ENCODE results near the gene TNRC6C. TPM values are rescaled to one million over a fixed set of nuclear protein-coding genes. Genes with fewer than 3 reads are reported as not detected.

Gene TNRC6C, protein sequence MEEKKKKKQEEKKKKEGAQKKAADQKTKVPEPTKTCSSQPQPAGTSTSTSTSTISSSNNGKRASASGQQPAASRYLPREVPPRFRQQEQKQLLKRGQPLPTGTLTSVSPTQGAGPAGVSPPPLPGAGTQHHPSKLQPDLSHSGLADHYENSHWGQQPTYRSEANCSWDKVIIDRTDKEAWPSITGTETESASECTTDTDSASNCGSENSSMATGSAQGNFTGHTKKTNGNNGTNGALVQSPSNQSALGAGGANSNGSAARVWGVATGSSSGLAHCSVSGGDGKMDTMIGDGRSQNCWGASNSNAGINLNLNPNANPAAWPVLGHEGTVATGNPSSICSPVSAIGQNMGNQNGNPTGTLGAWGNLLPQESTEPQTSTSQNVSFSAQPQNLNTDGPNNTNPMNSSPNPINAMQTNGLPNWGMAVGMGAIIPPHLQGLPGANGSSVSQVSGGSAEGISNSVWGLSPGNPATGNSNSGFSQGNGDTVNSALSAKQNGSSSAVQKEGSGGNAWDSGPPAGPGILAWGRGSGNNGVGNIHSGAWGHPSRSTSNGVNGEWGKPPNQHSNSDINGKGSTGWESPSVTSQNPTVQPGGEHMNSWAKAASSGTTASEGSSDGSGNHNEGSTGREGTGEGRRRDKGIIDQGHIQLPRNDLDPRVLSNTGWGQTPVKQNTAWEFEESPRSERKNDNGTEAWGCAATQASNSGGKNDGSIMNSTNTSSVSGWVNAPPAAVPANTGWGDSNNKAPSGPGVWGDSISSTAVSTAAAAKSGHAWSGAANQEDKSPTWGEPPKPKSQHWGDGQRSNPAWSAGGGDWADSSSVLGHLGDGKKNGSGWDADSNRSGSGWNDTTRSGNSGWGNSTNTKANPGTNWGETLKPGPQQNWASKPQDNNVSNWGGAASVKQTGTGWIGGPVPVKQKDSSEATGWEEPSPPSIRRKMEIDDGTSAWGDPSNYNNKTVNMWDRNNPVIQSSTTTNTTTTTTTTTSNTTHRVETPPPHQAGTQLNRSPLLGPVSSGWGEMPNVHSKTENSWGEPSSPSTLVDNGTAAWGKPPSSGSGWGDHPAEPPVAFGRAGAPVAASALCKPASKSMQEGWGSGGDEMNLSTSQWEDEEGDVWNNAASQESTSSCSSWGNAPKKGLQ (N-terminal part only)
- polyA plus RNA-seq (2013, experiment 1 of 2), result 12.5 TPM
- polyA plus RNA-seq (2013, experiment 2 of 2), result 13.1 TPM

GRCh38 chr17:77957857-77958715 lies at the start of gene TNRC6C:
TNRC6C (plus strand) TSS chr17:77958703; CDS start chr17:78004207, 45,504 bp downstream.
- H3K36me3 ChIP-seq (replicated peaks in 1 of 2; ENCODE audit: control insufficient read depth in 2 of 2, insufficient read depth in 2 of 2, low read length in 2 of 2), result no peaks in the 10 kb centered on the region
- H3K4me2 ChIP-seq (ENCODE audit: insufficient read depth, low read length, poor library complexity, severe bottlenecking), result peak within 1 kb of the TSS; percentile 98
- H3K18ac ChIP-seq (ENCODE audit: low read length), result peak within 1 kb of the TSS; percentile 100
- peak within 1 kb of the TSS; percentile 14 for H2BK15ac ChIP-seq (ENCODE audit: low read length)
- peak within 1 kb of the TSS; percentile 73 for H2BK5ac ChIP-seq (ENCODE audit: low read length)
- H3K4me1 ChIP-seq (ENCODE audit: control insufficient read depth in 2 of 2, insufficient read depth in 1 of 2, low read depth in 1 of 2, low read length in 2 of 2), result peaks cover 9% of the 10 kb centered on the region in 2 donors
- no peak within 1 kb of the TSS for H4K8ac ChIP-seq (ENCODE audit: low read depth, low read length)
- peak; percentile 98 for DNase-seq (ENCODE audit: low spot score)
- H3K4me3 ChIP-seq (ENCODE audit: low read length in 2 of 2), result peak within 1 kb of the TSS; percentile 60 to 94
- H3K27ac ChIP-seq (replicated peaks; ENCODE audit: low read length), result no peak within 1 kb of the TSS
- H2BK12ac ChIP-seq (ENCODE audit: low read length), result no peak within 1 kb of the TSS
- no peak within 1 kb of the TSS for H4K91ac ChIP-seq (ENCODE audit: low read depth, low read length, poor library complexity)
- no peak within 1 kb of the TSS for H2BK120ac ChIP-seq (ENCODE audit: low read depth, low read length)
- H3K9ac ChIP-seq (ENCODE audit: low read depth, low read length, poor library complexity), result peak within 1 kb of the TSS; percentile 96
- no CpG with 5 or more reads among the region's 105 CpGs for WGBS, 2 donors (ENCODE audit: extremely low coverage in 2 of 2, insufficient read length in 2 of 2, insufficient replicate concordance in 1 of 2)
- H2AK5ac ChIP-seq (ENCODE audit: low read depth, low read length), result peak within 1 kb of the TSS; percentile 63
- no peak within 1 kb of the TSS for H3K4ac ChIP-seq (ENCODE audit: low read length)
- peaks cover 4 to 40% (median 14%) of the 10 kb centered on the region in 3 experiments for H3K27me3 ChIP-seq (ENCODE audit: control insufficient read depth in 3 of 3, insufficient read depth in 3 of 3, low read depth in 1 of 3, low read length in 3 of 3)
- H3K79me1 ChIP-seq (ENCODE audit: low read depth, low read length), result peaks cover 2% of the 10 kb centered on the region
- peak within 1 kb of the TSS; percentile 57 for H3K14ac ChIP-seq (ENCODE audit: low read length)
- H3K23ac ChIP-seq (ENCODE audit: low read depth, low read length, poor library complexity), result peak within 1 kb of the TSS; percentile 100
- peak within 1 kb of the TSS; percentile 93 for H2AFZ ChIP-seq (ENCODE audit: low read length)
- H3K9me3 ChIP-seq (replicated peaks in 1 of 2; ENCODE audit: control insufficient read depth in 2 of 2, insufficient read depth in 1 of 2, low read depth in 1 of 2, low read length in 2 of 2), result peaks cover 0 to 3% of the 10 kb centered on the region in 2 donors

DNA sequence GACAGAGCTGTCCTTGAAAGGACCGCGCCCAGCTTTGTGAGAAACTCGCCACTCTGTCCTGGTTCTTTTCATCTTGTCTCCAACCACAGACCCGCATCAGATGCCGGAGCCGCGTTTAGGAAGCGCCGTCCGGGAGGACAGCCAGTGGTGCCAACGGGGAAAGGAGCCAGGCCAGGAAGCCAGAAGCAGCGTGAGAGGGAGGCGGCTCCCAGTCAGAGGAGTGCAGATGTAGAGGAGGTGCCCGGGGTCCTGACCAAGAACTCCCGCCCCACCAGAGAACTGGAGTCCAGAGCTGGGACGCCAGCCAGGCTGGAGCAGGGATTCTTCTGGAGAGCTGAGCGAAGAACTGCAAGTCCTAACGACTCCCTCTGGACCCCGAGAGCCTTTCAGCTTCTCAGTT lies 49.3 kb upstream of the TNRC6C start:
- no peak overlapping the region for H3K27ac ChIP-seq (replicated peaks; ENCODE audit: low read length)
- peak overlapping the region; percentile 11 for H2AK5ac ChIP-seq (ENCODE audit: low read depth, low read length)
- no peaks in the 10 kb centered on the region for H3K9me3 ChIP-seq (replicated peaks in 1 of 2; ENCODE audit: control insufficient read depth in 2 of 2, insufficient read depth in 1 of 2, low read depth in 1 of 2, low read length in 2 of 2)
- H3K9ac ChIP-seq (ENCODE audit: low read depth, low read length, poor library complexity), result no peak overlapping the region
- H3K4me3 ChIP-seq (ENCODE audit: low read length in 2 of 2), result no peak overlapping the region
- no peak overlapping the region for H4K8ac ChIP-seq (ENCODE audit: low read depth, low read length)
- no peaks in the 10 kb centered on the region for H3K79me1 ChIP-seq (ENCODE audit: low read depth, low read length)
- H3K4me1 ChIP-seq (ENCODE audit: control insufficient read depth in 2 of 2, insufficient read depth in 1 of 2, low read depth in 1 of 2, low read length in 2 of 2), result no peaks in the 10 kb centered on the region
- H4K91ac ChIP-seq (ENCODE audit: low read depth, low read length, poor library complexity), result no peak overlapping the region
- H3K27me3 ChIP-seq (ENCODE audit: control insufficient read depth in 3 of 3, insufficient read depth in 3 of 3, low read depth in 1 of 3, low read length in 3 of 3), result peaks cover 0 to 7% (median 0%) of the 10 kb centered on the region in 3 experiments
- no peak overlapping the region for H2AFZ ChIP-seq (ENCODE audit: low read length)
- H3K4ac ChIP-seq (ENCODE audit: low read length), result no peak overlapping the region
- H3K4me2 ChIP-seq (ENCODE audit: insufficient read depth, low read length, poor library complexity, severe bottlenecking), result no peak overlapping the region
- H2BK12ac ChIP-seq (ENCODE audit: low read length), result no peak overlapping the region
- no peak overlapping the region for H2BK15ac ChIP-seq (ENCODE audit: low read length)
- no CpG with 5 or more reads among the region's 19 CpGs for WGBS, 2 donors (ENCODE audit: extremely low coverage in 2 of 2, insufficient read length in 2 of 2, insufficient replicate concordance in 1 of 2)
- no peaks in the 10 kb centered on the region for H3K36me3 ChIP-seq (replicated peaks in 1 of 2; ENCODE audit: control insufficient read depth in 2 of 2, insufficient read depth in 2 of 2, low read length in 2 of 2)
- DNase-seq (ENCODE audit: low spot score), result no peak
- no peak overlapping the region for H2BK5ac ChIP-seq (ENCODE audit: low read length)
- H3K18ac ChIP-seq (ENCODE audit: low read length), result peak overlapping the region; percentile 65
- no peak overlapping the region for H3K14ac ChIP-seq (ENCODE audit: low read length)
- no peak overlapping the region for H2BK120ac ChIP-seq (ENCODE audit: low read depth, low read length)
- no peak overlapping the region for H3K23ac ChIP-seq (ENCODE audit: low read depth, low read length, poor library complexity)

DNA sequence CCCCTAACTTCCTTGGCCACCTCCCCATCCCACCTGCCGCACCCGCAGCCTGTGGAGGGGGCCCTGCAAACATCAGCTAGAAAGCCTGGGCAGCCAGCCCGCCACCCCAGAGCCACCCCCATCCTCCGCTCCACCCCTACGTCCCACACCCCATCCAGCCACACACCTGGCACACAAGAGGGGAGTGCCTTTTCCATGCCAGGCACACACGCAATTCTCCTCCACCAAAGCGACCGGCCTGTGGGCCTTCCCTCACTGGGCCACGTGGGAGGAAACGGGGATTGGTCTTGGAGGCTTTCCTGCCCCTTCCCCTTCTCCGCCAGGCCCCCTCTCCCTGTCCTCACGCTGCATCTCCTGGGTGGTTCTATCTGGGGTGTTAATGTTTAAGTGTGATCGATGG lies 48.7 kb upstream of the TNRC6C start:
- no peak overlapping the region for H3K23ac ChIP-seq (ENCODE audit: low read depth, low read length, poor library complexity)
- DNase-seq (ENCODE audit: low spot score), result no peak

More for the DNA sequence above, 48.7 kb upstream of the TNRC6C start:
- peaks cover 0 to 7% (median 0%) of the 10 kb centered on the region in 3 experiments for H3K27me3 ChIP-seq (ENCODE audit: control insufficient read depth in 3 of 3, insufficient read depth in 3 of 3, low read depth in 1 of 3, low read length in 3 of 3)
- H2AK5ac ChIP-seq (ENCODE audit: low read depth, low read length), result peak overlapping the region; percentile 11
- H3K18ac ChIP-seq (ENCODE audit: low read length), result no peak overlapping the region
- no peak overlapping the region for H3K4me2 ChIP-seq (ENCODE audit: insufficient read depth, low read length, poor library complexity, severe bottlenecking)
- H3K4ac ChIP-seq (ENCODE audit: low read length), result peak overlapping the region; percentile 84
- H4K91ac ChIP-seq (ENCODE audit: low read depth, low read length, poor library complexity), result no peak overlapping the region
- H3K36me3 ChIP-seq (replicated peaks in 1 of 2; ENCODE audit: control insufficient read depth in 2 of 2, insufficient read depth in 2 of 2, low read length in 2 of 2), result no peaks in the 10 kb centered on the region
- WGBS, 2 donors (ENCODE audit: extremely low coverage in 2 of 2, insufficient read length in 2 of 2, insufficient replicate concordance in 1 of 2), result no CpG with 5 or more reads among the region's 13 CpGs
- peak overlapping the region; percentile 89 for H2BK15ac ChIP-seq (ENCODE audit: low read length)
- no peak overlapping the region for H2BK120ac ChIP-seq (ENCODE audit: low read depth, low read length)
- no peaks in the 10 kb centered on the region for H3K79me1 ChIP-seq (ENCODE audit: low read depth, low read length)
- H3K9ac ChIP-seq (ENCODE audit: low read depth, low read length, poor library complexity), result no peak overlapping the region
- peak overlapping the region; percentile 56 for H3K14ac ChIP-seq (ENCODE audit: low read length)
- no peak overlapping the region for H2AFZ ChIP-seq (ENCODE audit: low read length)
- no peak overlapping the region for H2BK5ac ChIP-seq (ENCODE audit: low read length)
- H3K9me3 ChIP-seq (replicated peaks in 1 of 2; ENCODE audit: control insufficient read depth in 2 of 2, insufficient read depth in 1 of 2, low read depth in 1 of 2, low read length in 2 of 2), result no peaks in the 10 kb centered on the region
- no peaks in the 10 kb centered on the region for H3K4me1 ChIP-seq (ENCODE audit: control insufficient read depth in 2 of 2, insufficient read depth in 1 of 2, low read depth in 1 of 2, low read length in 2 of 2)
- no peak overlapping the region for H3K4me3 ChIP-seq (ENCODE audit: low read length in 2 of 2)
- no peak overlapping the region for H3K27ac ChIP-seq (replicated peaks; ENCODE audit: low read length)
- peak overlapping the region; percentile 22 for H2BK12ac ChIP-seq (ENCODE audit: low read length)
- no peak overlapping the region for H4K8ac ChIP-seq (ENCODE audit: low read depth, low read length)

Measured in neuronal stem cell (in vitro differentiated cells).